Activated CD8-positive, alpha-beta memory T cell treated with anti-CD3 and anti-CD28 coated beads, Interleukin-2, amount 50 U/mL, for 24 hours (primary cell): Measurements from ENCODE around the gene MAB21L4.
A peak's percentile ranks its signal among the peaks of the same experiment; 100 is the strongest.

Experiments used
- DNase-seq: peaks from one replicate; pipeline ENCODE4 v3.0.0-alpha.2; 2020; ENCODE audit errors: extremely low read depth

The MAB21L4 gene

GRCh38 chr2:240894836-240895558, 959 bp downstream of the MAB21L4 start:
- no peak for DNase-seq

- no peak for DNase-seq
Measured at GRCh38 chr2:240894006-240894405, 1.9 kb downstream of the MAB21L4 start.

GRCh38 chr2:240893363-240893844, 2.6 kb downstream of the MAB21L4 start:
- peak; percentile 45 for DNase-seq

- DNase-seq, result no peak
Measured at GRCh38 chr2:240892925-240893324, 3.0 kb downstream of the MAB21L4 start.

GRCh38 chr2:240892356-240892755, 3.6 kb downstream of the MAB21L4 start:
- no peak for DNase-seq

GRCh38 chr2:240891492-240892340, 4.2 kb downstream of the MAB21L4 start:
- DNase-seq, result no peak

GRCh38 chr2:240890691-240891090, 5.3 kb downstream of the MAB21L4 start:
- no peak for DNase-seq

- DNase-seq, result no peak
Measured at GRCh38 chr2:240889601-240890560, 6.1 kb downstream of the MAB21L4 start.

GRCh38 chr2:240888890-240889573, 6.9 kb downstream of the MAB21L4 start:
- no peak for DNase-seq

- DNase-seq, result no peak
Measured at GRCh38 chr2:240888130-240888889, 7.6 kb downstream of the MAB21L4 start.

GRCh38 chr2:240887631-240888030, 8.3 kb downstream of the MAB21L4 start:
- no peak for DNase-seq

- no peak for DNase-seq
Measured at GRCh38 chr2:240886678-240887609, 9.0 kb downstream of the MAB21L4 start.

GRCh38 chr2:240886023-240886565, 9.9 kb downstream of the MAB21L4 start:
- no peak for DNase-seq

- no peak for DNase-seq
Measured at GRCh38 chr2:240885566-240885965, 10.4 kb downstream of the MAB21L4 start.

- no peak for DNase-seq
Measured at GRCh38 chr2:240884745-240885144, 11.2 kb downstream of the MAB21L4 start.

GRCh38 chr2:240884221-240884620, 11.7 kb downstream of the MAB21L4 start:
- no peak for DNase-seq

- DNase-seq, result no peak
Measured at GRCh38 chr2:240881913-240882312, 14.0 kb downstream of the MAB21L4 start.

GRCh38 chr2:240879105-240879504, 16.9 kb downstream of the MAB21L4 start:
- DNase-seq, result no peak

GRCh38 chr2:240878341-240878936, 17.5 kb downstream of the MAB21L4 start:
- DNase-seq, result no peak
